Keratinocyte (primary cell): Measurements from ENCODE around the gene ATG10. TPM values are rescaled to one million over a fixed set of nuclear protein-coding genes. Genes with fewer than 3 reads are reported as not detected.

Experiments used
- DNase-seq: peaks from one replicate; pipeline ENCODE4 v3.0.0-alpha.2; 2011; ENCODE audit warnings: low read depth, missing footprints, low spot score
- FAIRE-seq: peaks from 2 replicates; lab custom pipeline; 2011; peaks lifted over from hg19 to GRCh38; lab: Jason Lieb, UNC
- H2AFZ ChIP-seq: 2 replicates; pipeline ENCODE4 v1.6.0; 2012; ENCODE audit warnings: low read length, control low read depth, inconsistent platforms; ENCODE audit not compliant: control insufficient read depth
- H3K27ac ChIP-seq: 2 replicates; pipeline ENCODE4 v1.5.1; 2011; ENCODE audit warnings: low read length; ENCODE audit not compliant: control insufficient read depth, insufficient read depth
- H3K27me3 ChIP-seq: 3 replicates; pipeline ENCODE4 v1.6.0; 2011; ENCODE audit warnings: low read length; ENCODE audit not compliant: control insufficient read depth, insufficient read depth; ENCODE audit errors: extremely low read depth
- H3K36me3 ChIP-seq, 2 experiments: 2 replicates in 1 of 2; 3 replicates in 1 of 2; pipeline ENCODE4 v1.5.1; 2011; ENCODE audit warnings: low read length in 2 of 2, mild to moderate bottlenecking in 1 of 2; ENCODE audit not compliant: control insufficient read depth in 2 of 2, insufficient read depth in 2 of 2; ENCODE audit errors: extremely low read depth in 1 of 2
- H3K4me1 ChIP-seq: 3 replicates; pipeline ENCODE4 v1.5.1; 2011; ENCODE audit warnings: low read length; ENCODE audit not compliant: control insufficient read depth, insufficient read depth; ENCODE audit errors: extremely low read depth
- H3K4me2 ChIP-seq: 3 replicates; pipeline ENCODE4 v1.6.0; 2011; ENCODE audit warnings: low read depth, low read length; ENCODE audit not compliant: control insufficient read depth, insufficient read depth; ENCODE audit errors: extremely low read depth
- H3K4me3 ChIP-seq, 3 experiments: fragments of 200-600 bp in 1 of 3; sonication (generic) in 1 of 3; 2 replicates in 2 of 3; 3 replicates in 1 of 3; pipeline ENCODE4 v1.5.1; 2011 to 2016; ENCODE audit warnings: low read length in 3 of 3, mild to moderate bottlenecking in 3 of 3, control low read depth in 2 of 3, inconsistent platforms in 1 of 3, low read depth in 1 of 3, mixed read lengths in 1 of 3, mixed run types in 1 of 3, moderate library complexity in 1 of 3; ENCODE audit not compliant: control insufficient read depth in 2 of 3, insufficient read depth in 2 of 3; ENCODE audit errors: extremely low read depth in 1 of 3
- H3K79me2 ChIP-seq: 2 replicates; pipeline ENCODE4 v1.6.0; 2012; ENCODE audit warnings: low read length; ENCODE audit not compliant: control insufficient read depth, insufficient read depth
- H3K9ac ChIP-seq: 3 replicates; pipeline ENCODE4 v1.6.0; 2011; ENCODE audit warnings: low read length; ENCODE audit not compliant: control insufficient read depth, insufficient read depth; ENCODE audit errors: extremely low read depth
- H3K9me1 ChIP-seq: 3 replicates; pipeline ENCODE4 v1.6.0; 2011; ENCODE audit warnings: low read length; ENCODE audit not compliant: control insufficient read depth, insufficient read depth; ENCODE audit errors: extremely low read depth
- H3K9me3 ChIP-seq: 2 replicates; pipeline ENCODE4 v1.5.1; 2012; ENCODE audit warnings: low read depth, low read length; ENCODE audit not compliant: control insufficient read depth
- H4K20me1 ChIP-seq: 3 replicates; pipeline ENCODE4 v1.6.0; 2011; ENCODE audit warnings: low read length; ENCODE audit not compliant: control insufficient read depth, insufficient read depth; ENCODE audit errors: extremely low read depth
- CTCF ChIP-seq, 3 experiments: IDR thresholded peaks in 1 of 3; conservative IDR thresholded peaks in 1 of 3; optimal IDR thresholded peaks in 1 of 3; 2 replicates in 2 of 3; 3 replicates in 1 of 3; pipeline versions ENCODE3 to v1.5.1; 2011; ENCODE audit warnings: low read length in 3 of 3, mild to moderate bottlenecking in 3 of 3, moderate library complexity in 2 of 3, control low read depth in 1 of 3, inconsistent platforms in 1 of 3; ENCODE audit not compliant: insufficient read depth in 2 of 3; ENCODE audit errors: extremely low read depth in 1 of 3
- EZH2 ChIP-seq: IDR thresholded peaks from one replicate; pipeline ENCODE4 v1.6.1; 2012; ENCODE audit warnings: inconsistent platforms, mild to moderate bottlenecking, low read length, moderate library complexity
- dilution Hi-C: fragments of 300-500 bp; cut with MboI; formaldehyde crosslinking; loops from one replicate; pipeline ENCODE4 v1.7.0; 2020; ENCODE audit warnings: low sequenced_read_pairs; ENCODE audit not compliant: extremely low pct_ligation_motif_present
- polyA plus RNA-seq, 5 experiments: library from polyadenylated mRNA; depleted of rRNA in 3 of 5; stranded (reverse) in 3 of 5; stranded (forward) in 1 of 5; unstranded in 1 of 5; fragments of >200 nt; gene quantifications; 1 replicate in 1 of 5; 2 replicates in 3 of 5; 3 replicates in 1 of 5; pipeline versions ENCODE4 v1.2.1 to v1.2.3, GENCODE V29; 2011 to 2012; ENCODE audit warnings: missing spikeins in 2 of 5, low read depth in 1 of 5, low replicate concordance in 1 of 5

The ATG10 gene
- polyA plus RNA-seq, 1 donor (not counting 4 experiments of a cell fraction or from before 2014, with no cell fraction given) = 5.4 TPM

- H3K4me3 ChIP-seq = no peak overlapping the region
- H3K4me2 ChIP-seq = no peak overlapping the region
- no peak overlapping the region for H3K9ac ChIP-seq
- dilution Hi-C loops = no loop called here
- DNase-seq (no peak), FAIRE-seq (no peak)
- no peaks in the 10 kb centered on the region for H3K9me1 ChIP-seq
- no peaks in the 10 kb centered on the region for H3K36me3 ChIP-seq
- H3K79me2 ChIP-seq = no peaks in the 10 kb centered on the region
- H3K4me1 ChIP-seq = no peaks in the 10 kb centered on the region
- H3K27me3 ChIP-seq = no peaks in the 10 kb centered on the region
- H3K9me3 ChIP-seq = no peaks in the 10 kb centered on the region
- TF ChIP-seq CTCF (optimal IDR thresholded peaks at IDR 0.05 in 1 of 3, IDR thresholded peaks at IDR 0.05 in 1 of 3, conservative IDR thresholded peaks at IDR 0.05 in 1 of 3; ENCODE audit: extremely low read depth in 1 of 3, insufficient read depth in 2 of 3, low read length in 3 of 3) = no peak
- TF ChIP-seq EZH2 = no peak
- H3K27ac ChIP-seq = no peak overlapping the region
- H2AFZ ChIP-seq = no peak overlapping the region
- no peaks in the 10 kb centered on the region for H4K20me1 ChIP-seq
Observed at GRCh38 chr5:82176115-82176814, 204.4 kb downstream of the ATG10 start.

- Histone ChIP-seq H3K27ac (no peak overlapping the region), H3K4me2 (no peak overlapping the region), H3K79me2 (no peaks in the 10 kb centered on the region), H2AFZ (no peak overlapping the region), H3K4me1 (no peaks in the 10 kb centered on the region), H3K4me3 (no peak overlapping the region), H3K9me3 (no peaks in the 10 kb centered on the region), H3K9me1 (no peaks in the 10 kb centered on the region), H3K27me3 (no peaks in the 10 kb centered on the region), H3K9ac (no peak overlapping the region), H4K20me1 (no peaks in the 10 kb centered on the region), H3K36me3 (no peaks in the 10 kb centered on the region)
- dilution Hi-C loops = no loop called here
- FAIRE-seq = no peak
- DNase-seq = no peak
- no peak for TF ChIP-seq CTCF (optimal IDR thresholded peaks at IDR 0.05 in 1 of 3, IDR thresholded peaks at IDR 0.05 in 1 of 3, conservative IDR thresholded peaks at IDR 0.05 in 1 of 3; ENCODE audit: extremely low read depth in 1 of 3, insufficient read depth in 2 of 3, low read length in 3 of 3)
- no peak for TF ChIP-seq EZH2
Observed at GRCh38 chr5:82178378-82178777, 206.6 kb downstream of the ATG10 start.
